Activated CD8-positive, alpha-beta memory T cell treated with anti-CD3 and anti-CD28 coated beads for 4 hours (primary cell): ENCODE data around the gene GJA10.

ENCODE experiments used
- DNase-seq, 2 donors: peaks; one replicate each; pipeline ENCODE4 v3.0.0-alpha.2; 2020; ENCODE audit warnings: low read depth in 2 of 2

Gene GJA10

DNA sequence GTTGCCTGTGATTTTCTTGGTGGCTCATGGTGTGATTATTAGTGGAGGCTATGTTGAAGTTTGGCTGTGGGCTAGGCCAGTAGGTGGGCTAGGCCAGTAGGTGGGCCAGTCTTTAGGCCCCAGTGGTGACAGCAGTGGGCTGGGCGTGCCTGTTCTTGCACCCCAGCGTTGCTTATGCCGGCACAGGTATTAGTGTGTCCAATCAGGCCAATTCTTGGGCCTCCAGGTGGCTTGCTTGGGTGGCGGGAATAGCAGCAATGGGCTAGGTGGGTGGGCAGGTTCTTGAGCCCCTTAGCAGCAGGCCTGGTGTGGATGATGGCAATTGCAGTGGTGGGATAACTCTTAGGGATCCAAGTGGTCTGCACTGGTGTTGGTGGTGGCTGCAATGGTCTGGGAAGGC lies 22.9 kb downstream of the GJA10 start:
- no peak for DNase-seq

DNA sequence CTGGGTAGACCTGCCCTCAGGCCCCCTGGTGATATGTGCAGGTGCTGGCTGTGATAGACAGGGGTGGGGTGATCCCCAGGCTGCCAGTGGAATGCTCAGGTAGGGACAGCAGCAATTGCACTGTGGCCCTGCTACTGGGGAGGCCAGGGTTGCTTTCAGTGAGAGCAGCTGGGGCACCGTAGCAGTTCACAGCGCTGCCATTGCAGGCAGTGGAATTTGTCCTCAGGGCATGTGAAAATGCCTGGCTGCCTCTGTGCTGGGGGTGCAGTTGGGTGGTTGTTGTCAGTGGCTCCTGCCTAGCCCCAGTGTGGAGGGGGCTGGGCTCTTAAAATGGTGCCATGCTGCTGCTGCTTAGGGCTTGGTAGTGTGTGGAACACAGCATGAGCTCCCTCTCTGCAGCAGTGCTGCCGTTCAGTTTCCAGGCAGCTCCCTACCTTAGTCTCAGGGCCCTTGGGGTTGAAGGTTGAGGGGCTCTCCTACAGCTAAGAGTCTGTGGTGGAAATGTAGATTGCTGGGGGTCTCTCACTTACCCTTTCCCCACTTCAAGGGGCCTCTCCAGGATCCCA lies 23.6 kb downstream of the GJA10 start:
- no peak for DNase-seq

DNA sequence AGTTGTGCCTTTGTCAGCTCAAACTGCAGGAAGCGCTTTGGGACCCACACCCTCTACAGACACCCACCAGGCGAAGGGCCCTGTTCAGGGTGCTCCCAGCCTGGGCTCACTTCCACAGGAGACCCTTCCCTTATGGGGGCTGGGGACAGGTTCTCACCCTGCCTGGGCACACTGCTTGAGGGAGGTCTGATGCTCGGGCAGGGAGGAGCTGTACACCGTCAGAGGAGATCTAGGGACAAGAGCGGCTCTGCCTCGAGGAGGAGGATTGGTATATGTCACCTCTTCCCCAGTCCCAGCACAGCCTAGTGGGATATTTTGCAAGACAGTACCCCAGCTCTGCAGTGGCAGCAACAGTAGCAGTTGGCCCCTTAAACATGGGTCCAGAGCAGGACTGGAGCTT lies 26.9 kb downstream of the GJA10 start:
- DNase-seq, result no peak

DNA sequence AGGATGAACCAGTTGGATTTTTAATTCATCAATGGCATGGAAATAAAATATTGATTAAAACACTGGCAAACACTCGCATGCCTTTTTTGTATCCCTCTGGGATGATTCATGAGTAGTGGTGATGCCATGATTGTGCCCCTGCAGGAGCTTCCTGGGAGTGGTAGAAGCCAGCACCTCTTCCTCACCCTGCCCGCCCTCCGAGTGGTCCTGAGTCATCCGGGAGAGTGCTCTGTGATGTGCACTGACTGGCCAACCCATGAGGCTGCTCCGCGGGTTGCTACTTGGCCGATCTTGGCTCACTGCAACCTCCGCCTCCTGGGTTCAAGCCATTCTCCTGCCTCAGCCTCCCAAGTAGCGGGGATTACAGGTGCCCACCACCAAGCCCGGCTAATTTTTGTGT lies 27.4 kb downstream of the GJA10 start:
- DNase-seq, result no peak

DNA sequence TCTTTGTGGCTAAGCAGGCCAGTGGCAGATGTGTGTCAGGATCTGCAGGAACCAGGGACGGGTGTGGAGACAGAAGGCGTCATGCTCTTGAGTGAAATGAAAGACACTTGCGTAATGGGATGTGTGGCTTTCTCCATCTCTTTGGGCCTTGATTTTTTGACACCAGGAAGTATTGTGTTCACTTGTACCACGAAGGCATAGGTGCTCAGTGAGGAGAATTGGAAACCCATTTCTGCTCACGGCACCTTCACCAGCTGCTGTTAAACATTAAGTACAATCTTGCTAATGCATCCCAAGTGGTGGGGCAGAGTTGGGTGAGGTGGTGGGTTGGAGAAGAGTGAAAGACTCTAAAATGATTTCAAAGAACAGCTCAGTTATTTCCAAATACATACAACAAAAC lies 30.0 kb downstream of the GJA10 start:
- no peak for DNase-seq

DNA sequence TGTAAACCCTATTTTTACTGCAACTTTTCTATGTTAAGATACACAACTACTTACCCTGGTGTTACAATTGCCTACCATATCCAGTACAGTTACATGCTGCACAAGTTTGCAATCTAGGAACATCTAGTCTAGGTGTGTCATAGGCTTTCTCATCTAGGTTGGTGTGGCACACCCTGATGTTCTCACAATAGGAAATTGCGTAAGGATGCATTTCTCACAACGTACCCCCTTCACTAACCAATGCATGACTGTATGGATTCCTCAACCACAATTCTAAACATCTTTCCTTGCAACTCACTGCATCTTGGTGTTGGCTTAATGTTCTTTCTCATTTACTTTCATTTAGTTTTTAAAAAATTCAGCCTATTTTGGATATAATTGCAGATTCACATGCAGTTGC lies 31.6 kb downstream of the GJA10 start:
- DNase-seq, result no peak

GRCh38 chr6:89927264-89927663 lies 33.0 kb downstream of the GJA10 start:
- no peak for DNase-seq

- no peak for DNase-seq
These were observed 33.7 kb downstream of the GJA10 start for GRCh38 chr6:89927791-89928550.

DNA sequence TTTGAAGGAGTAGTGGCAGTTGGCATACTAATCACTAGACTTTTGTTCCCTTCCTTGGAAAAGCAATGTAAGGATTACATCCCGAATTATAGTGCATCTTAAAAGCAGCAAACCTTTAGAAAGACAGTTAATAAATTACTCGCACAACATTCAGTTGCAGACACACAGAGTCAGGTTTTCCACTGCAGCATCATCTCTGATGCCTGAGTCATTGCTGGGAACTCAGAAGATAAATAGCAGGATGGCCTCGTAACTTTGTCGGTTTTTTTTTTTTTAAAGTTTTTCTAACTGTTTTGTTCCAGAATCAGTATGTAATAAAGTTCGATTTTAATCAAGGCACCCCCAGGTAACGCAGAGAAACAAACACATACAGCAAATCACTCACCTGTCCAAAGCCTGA lies 34.3 kb downstream of the GJA10 start:
- no peak for DNase-seq

DNA sequence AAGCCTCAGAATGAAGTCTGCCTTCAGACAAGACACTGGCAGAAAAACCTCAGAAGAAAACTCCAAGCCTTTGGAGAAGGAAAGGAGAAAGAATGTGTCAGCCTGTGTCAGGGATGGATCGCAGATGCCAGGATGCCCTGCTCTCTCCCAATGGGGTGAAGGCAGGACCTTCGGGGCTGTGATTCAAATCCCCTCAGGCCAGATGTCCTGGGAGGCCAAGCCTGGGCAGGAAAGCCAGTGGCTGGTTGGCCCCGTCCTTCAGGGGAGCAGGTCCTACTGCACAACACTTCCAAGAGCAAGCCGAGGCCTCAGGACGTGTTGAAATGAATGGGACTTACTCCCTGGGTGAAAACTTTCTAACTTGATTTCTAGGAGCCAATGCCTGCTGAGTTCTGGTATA lies 36.5 kb downstream of the GJA10 start:
- DNase-seq, result no peak

DNA sequence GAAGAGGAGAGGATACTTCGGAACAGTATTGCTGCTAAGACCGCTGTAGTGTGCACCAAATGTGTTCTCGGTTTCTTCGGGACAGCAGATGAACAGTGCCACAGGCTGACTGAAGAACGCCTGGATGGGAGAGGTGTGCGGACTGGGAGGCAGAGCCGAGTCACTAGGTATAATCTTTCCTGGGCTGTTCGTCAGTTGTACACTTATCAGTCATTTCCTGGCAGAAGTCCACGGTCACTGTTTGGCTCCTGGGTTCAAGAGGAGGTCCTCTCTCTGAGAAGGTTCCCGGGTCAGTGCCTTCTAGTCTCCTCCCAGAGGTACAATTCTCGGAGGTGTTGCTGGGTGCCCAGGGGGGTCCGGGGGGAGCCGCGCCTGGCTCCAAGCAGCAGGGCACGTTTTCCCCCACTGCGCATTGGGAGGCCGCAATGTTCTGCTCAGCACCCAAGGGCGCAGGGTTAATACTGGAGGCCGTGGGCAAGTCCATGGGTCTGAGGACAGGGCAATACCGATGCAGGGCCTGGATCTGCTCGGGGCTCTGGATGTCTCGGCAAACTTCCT lies 38.1 kb downstream of the GJA10 start:
- no peak for DNase-seq

- DNase-seq, result no peak
These were observed 40.6 kb downstream of the GJA10 start for GRCh38 chr6:89934685-89935366.

DNA sequence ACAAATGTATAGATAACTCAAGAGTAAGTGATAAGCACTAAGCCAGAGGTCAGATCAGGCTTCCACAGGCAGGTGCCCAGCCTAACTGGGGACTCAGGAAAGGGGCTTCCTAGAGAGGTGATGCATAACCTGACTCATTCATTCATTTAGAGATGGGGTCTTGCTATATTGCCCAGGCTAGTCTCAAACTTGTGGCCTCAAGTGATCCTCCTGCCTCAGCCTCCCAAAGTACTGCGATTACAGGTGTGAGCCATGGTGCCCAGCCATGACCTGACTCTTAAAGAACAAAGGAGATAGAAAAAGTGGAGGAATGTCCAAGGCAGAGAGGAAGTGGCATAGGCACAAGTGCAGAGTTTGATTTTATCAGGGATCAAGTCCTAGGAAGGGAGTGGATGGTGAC lies 41.9 kb downstream of the GJA10 start:
- DNase-seq, result no peak

GRCh38 chr6:89938014-89938413 lies 43.7 kb downstream of the GJA10 start:
- DNase-seq, result no peak

- no peak for DNase-seq
These were observed 44.9 kb downstream of the GJA10 start for GRCh38 chr6:89939144-89939543.

GRCh38 chr6:89940225-89941027 lies 46.2 kb downstream of the GJA10 start:
- DNase-seq, result peak; percentile 28 to 37

DNA sequence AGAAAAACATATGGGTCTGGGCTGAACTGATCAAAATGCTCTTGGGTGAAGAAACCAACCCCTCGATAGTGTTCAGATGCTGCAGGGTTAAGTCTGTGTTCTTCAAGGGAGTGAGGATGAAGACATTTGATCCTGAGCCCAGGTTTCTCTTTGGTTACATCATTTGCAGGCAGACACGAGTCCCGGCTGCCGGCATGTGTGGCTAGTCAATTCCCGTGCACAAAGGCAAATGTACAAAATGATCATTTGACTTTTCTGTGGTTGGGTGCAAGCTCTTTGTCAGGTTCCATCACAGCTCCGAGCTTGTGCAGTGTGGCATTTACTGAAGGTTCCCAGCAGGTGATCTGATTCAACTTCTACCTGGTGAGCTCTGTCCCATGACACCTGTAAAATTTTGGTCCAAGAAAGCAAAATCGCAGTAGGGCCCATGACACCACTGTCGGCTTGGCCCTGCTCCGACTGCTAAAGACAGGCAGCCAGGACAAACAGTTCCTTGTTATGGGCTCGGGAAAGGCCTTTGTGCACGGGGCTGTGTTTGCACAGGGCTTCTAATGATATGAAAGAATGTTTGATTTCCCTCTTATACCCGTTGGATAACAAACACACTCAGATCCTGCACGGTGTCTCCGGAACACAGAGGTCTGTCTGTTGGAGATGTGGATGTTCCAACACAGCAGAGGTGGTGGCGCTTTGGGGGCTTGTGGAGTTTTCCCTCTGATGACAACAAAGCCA lies 46.9 kb downstream of the GJA10 start:
- no peak for DNase-seq

- DNase-seq, result no peak
These were observed 47.7 kb downstream of the GJA10 start for GRCh38 chr6:89941763-89942497.

DNA sequence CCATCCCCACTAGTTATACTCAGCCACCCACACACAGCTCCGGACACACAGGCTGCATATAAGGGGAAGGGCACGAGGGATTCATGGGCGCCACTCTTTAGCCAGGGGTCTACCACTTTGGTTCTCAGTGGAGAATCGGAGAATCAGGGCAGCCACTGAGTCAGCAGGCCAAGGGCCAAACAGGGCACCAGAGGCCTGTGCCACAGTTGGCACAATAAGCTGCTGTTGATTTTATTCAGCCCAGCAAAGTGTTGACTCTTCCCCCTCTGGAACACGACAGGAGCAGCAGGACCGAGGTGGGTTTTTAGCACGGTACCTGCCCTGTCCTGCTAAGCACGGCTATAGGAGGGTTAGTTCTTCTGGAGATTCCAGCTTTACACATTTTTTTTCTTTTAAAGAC lies 48.3 kb downstream of the GJA10 start:
- no peak for DNase-seq

GRCh38 chr6:89944181-89944755 lies 50.0 kb downstream of the GJA10 start:
- no peak for DNase-seq
